LNCaP clone FGC (cell line): Measurements from ENCODE around the gene VAV2.

Experiments used
- DNase-seq: peaks from one replicate; pipeline ENCODE4 v3.0.0-alpha.2; 2011; ENCODE audit warnings: low read depth
- H3K4me3 ChIP-seq: 2 replicates; pipeline ENCODE4 v1.5.1; 2011; ENCODE audit warnings: mild to moderate bottlenecking, low read depth, low read length, control low read depth
- CTCF ChIP-seq: IDR thresholded peaks from 2 replicates; pipeline ENCODE4 v1.5.1; 2012; ENCODE audit warnings: mild to moderate bottlenecking; ENCODE audit not compliant: control insufficient read depth, insufficient read depth; ENCODE audit errors: extremely low read depth

VAV2 gene

GRCh38 chr9:133949486-133950061 lies 42.5 kb downstream of the VAV2 start:
- TF ChIP-seq CTCF = no peak
- H3K4me3 ChIP-seq = no peak overlapping the region
- no peak for DNase-seq

- TF ChIP-seq CTCF = no peak
- no peak for DNase-seq
- no peak overlapping the region for H3K4me3 ChIP-seq
Measured at GRCh38 chr9:133948561-133949485, 43.3 kb downstream of the VAV2 start.

DNA sequence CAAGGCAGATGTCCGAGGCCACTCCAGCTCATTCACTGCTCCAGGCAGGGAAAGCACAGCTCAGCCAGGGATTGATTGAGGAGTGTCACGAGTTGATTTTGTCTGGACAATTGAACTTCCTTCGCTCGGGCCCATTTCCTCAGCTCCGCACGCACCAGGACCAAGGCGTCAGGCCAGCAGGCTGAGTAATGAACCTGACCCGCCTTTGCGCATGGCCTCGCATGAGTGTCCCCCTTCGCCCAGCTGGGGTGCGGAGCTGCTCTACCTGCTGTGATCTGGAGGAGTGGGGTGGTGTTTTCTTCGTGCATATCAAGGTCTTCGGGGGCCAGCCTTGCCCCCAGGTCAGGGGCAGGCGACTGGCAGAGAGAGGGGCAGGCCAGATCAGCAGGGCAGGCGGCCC lies 44.0 kb downstream of the VAV2 start:
- no peak overlapping the region for H3K4me3 ChIP-seq
- no peak for TF ChIP-seq CTCF
- no peak for DNase-seq

GRCh38 chr9:133946840-133947486 lies 45.2 kb downstream of the VAV2 start:
- no peak for TF ChIP-seq CTCF
- DNase-seq = no peak
- H3K4me3 ChIP-seq = no peak overlapping the region

DNA sequence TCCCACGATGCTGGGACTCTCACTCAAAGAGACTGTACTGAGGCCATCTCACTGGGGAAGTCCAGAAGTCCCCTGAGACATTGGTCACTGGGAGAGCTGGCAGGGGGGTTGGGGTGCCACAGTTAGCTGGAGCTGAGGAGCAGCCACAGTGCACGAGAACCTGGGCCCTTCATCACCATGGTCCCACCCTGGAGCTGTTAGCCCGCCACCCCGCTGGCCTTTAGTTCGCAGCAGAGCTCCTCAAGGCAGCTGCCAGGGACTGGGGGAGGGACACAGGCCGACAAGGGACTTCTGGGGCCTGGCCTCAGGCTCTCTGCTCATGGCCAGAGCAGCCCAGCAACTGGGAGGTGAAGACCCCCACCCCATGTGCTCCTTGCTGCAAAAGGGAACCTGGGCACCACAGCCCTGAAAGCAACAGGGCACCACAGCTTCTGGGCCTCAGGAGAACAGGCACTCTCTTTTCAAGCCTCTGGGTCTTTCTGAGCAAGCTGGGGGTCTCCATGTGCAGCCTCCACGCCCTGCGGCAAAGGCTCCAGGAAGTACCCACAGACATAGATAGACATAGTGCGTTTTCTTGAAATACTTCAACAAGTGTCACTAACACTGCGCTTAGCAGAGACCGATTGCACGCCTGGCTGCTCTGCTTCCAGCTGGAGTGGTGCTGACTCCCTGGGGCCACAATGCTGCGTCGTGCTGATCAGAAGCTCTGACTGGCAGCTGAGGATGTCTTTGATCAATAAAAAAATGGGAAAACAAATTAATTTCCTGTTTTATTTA lies 46.0 kb downstream of the VAV2 start:
- no peak overlapping the region for H3K4me3 ChIP-seq
- no peak for TF ChIP-seq CTCF

GRCh38 chr9:133945314-133945975 lies 46.7 kb downstream of the VAV2 start:
- no peak overlapping the region for H3K4me3 ChIP-seq
- TF ChIP-seq CTCF = no peak
- no peak for DNase-seq

More for the DNA sequence above, 46.0 kb downstream of the VAV2 start:
- DNase-seq = no peak
